Erythroblast (primary cell): ENCODE measurements around the gene SPRN.

Experiments
- GATA1 ChIP-seq: IDR thresholded peaks from 2 replicates; pipeline ENCODE4 v1.6.1; 2011; ENCODE audit warnings: low read depth, mild to moderate bottlenecking, control low read depth, low read length, moderate library complexity
- POLR2A ChIP-seq: IDR thresholded peaks from 2 replicates; pipeline ENCODE4 v1.6.1; 2011; ENCODE audit warnings: mild to moderate bottlenecking, low read length

GRCh38 chr10:133455611-133456031, 31.2 kb upstream of the SPRN start:
- TF ChIP-seq POLR2A (no peak), GATA1 (no peak)
